Measurements from ENCODE around the gene UBASH3B. TPM values are rescaled to one million over a fixed set of nuclear protein-coding genes. Genes with fewer than 3 reads are reported as not detected.
A peak's percentile ranks its signal among the peaks of the same experiment; 100 is the strongest.

The UBASH3B gene
- total and polyA plus RNA-seq, 9 donors: 3.8 to 11.1 (median 4.5) TPM

- peaks cover 6% of the 10 kb centered on the region for H3K27me3 ChIP-seq (ENCODE audit: control insufficient read depth, insufficient read depth, low read length)
- no peak overlapping the region for H3K27ac ChIP-seq (ENCODE audit: low read length)
- H3K9me3 ChIP-seq (replicated peaks; ENCODE audit: control insufficient read depth, low read depth, low read length): no peaks in the 10 kb centered on the region
- WGBS (ENCODE audit: insufficient coverage): 50% methylated on average over 3 of the region's 6 CpGs
- no peaks in the 10 kb centered on the region for H3K36me3 ChIP-seq (ENCODE audit: control insufficient read depth, insufficient read depth, low read length)
- no peak overlapping the region for H3K4me3 ChIP-seq (ENCODE audit: low read length)
- peaks cover 2% of the 10 kb centered on the region for H3K4me1 ChIP-seq (ENCODE audit: control insufficient read depth, insufficient read depth, low read length)
- DNase-seq: no peak
These were observed 8.8 kb upstream of the UBASH3B start for GRCh38 chr11:122646549-122647340.

GRCh38 chr11:122647736-122648275 lies 7.7 kb upstream of the UBASH3B start:
- Histone ChIP-seq H3K9me3 (replicated peaks; ENCODE audit: control insufficient read depth, low read depth, low read length) (no peaks in the 10 kb centered on the region), H3K27ac (ENCODE audit: low read length) (no peak overlapping the region), H3K36me3 (ENCODE audit: control insufficient read depth, insufficient read depth, low read length) (no peaks in the 10 kb centered on the region), H3K27me3 (ENCODE audit: control insufficient read depth, insufficient read depth, low read length) (peaks cover 14% of the 10 kb centered on the region), H3K4me1 (ENCODE audit: control insufficient read depth, insufficient read depth, low read length) (peaks cover 2% of the 10 kb centered on the region), H3K4me3 (ENCODE audit: low read length) (no peak overlapping the region)
- DNase-seq: no peak

GRCh38 chr11:122649116-122649515 lies 6.4 kb upstream of the UBASH3B start:
- 80% methylated on average over 1 of the region's 3 CpGs for WGBS (ENCODE audit: insufficient coverage)
- H3K4me1 ChIP-seq (ENCODE audit: control insufficient read depth, insufficient read depth, low read length): peaks cover 2% of the 10 kb centered on the region
- no peak overlapping the region for H3K4me3 ChIP-seq (ENCODE audit: low read length)
- H3K36me3 ChIP-seq (ENCODE audit: control insufficient read depth, insufficient read depth, low read length): no peaks in the 10 kb centered on the region
- H3K27ac ChIP-seq (ENCODE audit: low read length): no peak overlapping the region
- DNase-seq: no peak
- H3K27me3 ChIP-seq (ENCODE audit: control insufficient read depth, insufficient read depth, low read length): peaks cover 16% of the 10 kb centered on the region
- H3K9me3 ChIP-seq (replicated peaks; ENCODE audit: control insufficient read depth, low read depth, low read length): no peaks in the 10 kb centered on the region

- H3K36me3 ChIP-seq (ENCODE audit: control insufficient read depth, insufficient read depth, low read length): no peaks in the 10 kb centered on the region
- no peaks in the 10 kb centered on the region for H3K9me3 ChIP-seq (replicated peaks; ENCODE audit: control insufficient read depth, low read depth, low read length)
- no peak for DNase-seq
- no peak overlapping the region for H3K27ac ChIP-seq (ENCODE audit: low read length)
- peaks cover 8% of the 10 kb centered on the region for H3K4me1 ChIP-seq (ENCODE audit: control insufficient read depth, insufficient read depth, low read length)
- peaks cover 27% of the 10 kb centered on the region for H3K27me3 ChIP-seq (ENCODE audit: control insufficient read depth, insufficient read depth, low read length)
- WGBS (ENCODE audit: insufficient coverage): no CpG with 5 or more reads among the region's 1 CpG
- H3K4me3 ChIP-seq (ENCODE audit: low read length): no peak overlapping the region
These were observed 4.9 kb upstream of the UBASH3B start for GRCh38 chr11:122650619-122651018.

GRCh38 chr11:122652495-122652894 lies 3.0 kb upstream of the UBASH3B start:
- Histone ChIP-seq H3K4me3 (ENCODE audit: low read length) (no peak overlapping the region), H3K27me3 (ENCODE audit: control insufficient read depth, insufficient read depth, low read length) (peaks cover 39% of the 10 kb centered on the region), H3K27ac (ENCODE audit: low read length) (no peak overlapping the region), H3K36me3 (ENCODE audit: control insufficient read depth, insufficient read depth, low read length) (no peaks in the 10 kb centered on the region), H3K4me1 (ENCODE audit: control insufficient read depth, insufficient read depth, low read length) (peaks cover 18% of the 10 kb centered on the region), H3K9me3 (replicated peaks; ENCODE audit: control insufficient read depth, low read depth, low read length) (no peaks in the 10 kb centered on the region)
- 100% methylated on average over 1 of the region's 2 CpGs for WGBS (ENCODE audit: insufficient coverage)
- DNase-seq: no peak

GRCh38 chr11:122653916-122654585 lies 1.5 kb upstream of the UBASH3B start:
- H3K36me3 ChIP-seq (ENCODE audit: control insufficient read depth, insufficient read depth, low read length): no peaks in the 10 kb centered on the region
- peak; percentile 43 for DNase-seq
- H3K9me3 ChIP-seq (replicated peaks; ENCODE audit: control insufficient read depth, low read depth, low read length): no peaks in the 10 kb centered on the region
- no peak overlapping the region for H3K4me3 ChIP-seq (ENCODE audit: low read length)
- H3K27me3 ChIP-seq (ENCODE audit: control insufficient read depth, insufficient read depth, low read length): peaks cover 49% of the 10 kb centered on the region
- H3K4me1 ChIP-seq (ENCODE audit: control insufficient read depth, insufficient read depth, low read length): peaks cover 18% of the 10 kb centered on the region
- H3K27ac ChIP-seq (ENCODE audit: low read length): no peak overlapping the region
- no CpG with 5 or more reads among the region's 7 CpGs for WGBS (ENCODE audit: insufficient coverage)

- peak overlapping the region; percentile 88 for H3K4me3 ChIP-seq (ENCODE audit: low read length)
- H3K36me3 ChIP-seq (ENCODE audit: control insufficient read depth, insufficient read depth, low read length): no peaks in the 10 kb centered on the region
- peaks cover 18% of the 10 kb centered on the region for H3K4me1 ChIP-seq (ENCODE audit: control insufficient read depth, insufficient read depth, low read length)
- no peaks in the 10 kb centered on the region for H3K9me3 ChIP-seq (replicated peaks; ENCODE audit: control insufficient read depth, low read depth, low read length)
- H3K27me3 ChIP-seq (ENCODE audit: control insufficient read depth, insufficient read depth, low read length): peaks cover 62% of the 10 kb centered on the region
- peak; percentile 88 for DNase-seq
- peak overlapping the region; percentile 93 for H3K27ac ChIP-seq (ENCODE audit: low read length)
- under 1% methylated on average over 66 of the region's 66 CpGs for WGBS (ENCODE audit: insufficient coverage)
These were observed 630 bp downstream of the UBASH3B start for GRCh38 chr11:122656073-122656630.

GRCh38 chr11:122656631-122657101 lies 1.1 kb downstream of the UBASH3B start:
- Histone ChIP-seq H3K27me3 (ENCODE audit: control insufficient read depth, insufficient read depth, low read length) (peaks cover 61% of the 10 kb centered on the region), H3K4me3 (ENCODE audit: low read length) (peak overlapping the region; percentile 88), H3K36me3 (ENCODE audit: control insufficient read depth, insufficient read depth, low read length) (no peaks in the 10 kb centered on the region), H3K9me3 (replicated peaks; ENCODE audit: control insufficient read depth, low read depth, low read length) (no peaks in the 10 kb centered on the region), H3K4me1 (ENCODE audit: control insufficient read depth, insufficient read depth, low read length) (peaks cover 18% of the 10 kb centered on the region), H3K27ac (ENCODE audit: low read length) (peak overlapping the region; percentile 84)
- WGBS (ENCODE audit: insufficient coverage): under 1% methylated on average over 23 of the region's 25 CpGs
- peak; percentile 72 for DNase-seq

GRCh38 chr11:122659676-122660554 lies 4.4 kb downstream of the UBASH3B start:
- Histone ChIP-seq H3K4me3 (ENCODE audit: low read length) (no peak overlapping the region), H3K4me1 (ENCODE audit: control insufficient read depth, insufficient read depth, low read length) (peaks cover 16% of the 10 kb centered on the region), H3K27me3 (ENCODE audit: control insufficient read depth, insufficient read depth, low read length) (peaks cover 45% of the 10 kb centered on the region), H3K9me3 (replicated peaks; ENCODE audit: control insufficient read depth, low read depth, low read length) (no peaks in the 10 kb centered on the region), H3K27ac (ENCODE audit: low read length) (no peak overlapping the region), H3K36me3 (ENCODE audit: control insufficient read depth, insufficient read depth, low read length) (no peaks in the 10 kb centered on the region)
- DNase-seq: no peak
- 97% methylated on average over 3 of the region's 11 CpGs for WGBS (ENCODE audit: insufficient coverage)

Data from muscle of leg (tissue), 11 donors.